Spleen (tissue), 7 donors: Measurements from ENCODE around the gene KDM2B.

Experiments
- CTCF ChIP-seq, 11 experiments: fragments of 200-600 bp in 7 of 11; fragments of 450-650 bp in 4 of 11; sonication (generic) in 4 of 11; IDR thresholded peaks in 8 of 11; conservative IDR thresholded peaks in 3 of 11; 1 replicate in 7 of 11; 2 replicates in 4 of 11; pipeline versions ENCODE4 v1.4.0 to v1.8.0; 2016 to 2021; ENCODE audit warnings: antibody characterized with exemption in 11 of 11, inconsistent platforms in 4 of 11, mild to moderate bottlenecking in 1 of 11
- POLR2AphosphoS5 ChIP-seq, 3 donors: sonication (generic); formaldehyde crosslinking; IDR thresholded peaks; one replicate each; pipeline ENCODE4 v1.5.1; 2017; ENCODE audit warnings: antibody characterized with exemption in 3 of 3
- donor health status: DM: no; HTN: no; CAD: no; lungs with moderate emphysema.
- donor health status: DM: no; HTN: no; CAD: no.
- donor health status: DM: no; HTN: no; CAD: no.

- TF ChIP-seq CTCF (IDR thresholded peaks at IDR 0.05 in 8 of 11, conservative IDR thresholded peaks at IDR 0.05 in 3 of 11) (no peak), POLR2AphosphoS5 (IDR thresholded peaks at IDR 0.05) (no peak)
Observed at GRCh38 chr12:121575051-121575450, 5.8 kb downstream of the KDM2B start.
